ENCODE data around the gene RSPO3.
A peak's percentile ranks its signal among the peaks of the same experiment; 100 is the strongest.
"Not testable (repeated sequence)": the region's sequence is repeated elsewhere in the genome, so short reads cannot be mapped to it uniquely, and the experiment has no call there.

Gene RSPO3

DNA sequence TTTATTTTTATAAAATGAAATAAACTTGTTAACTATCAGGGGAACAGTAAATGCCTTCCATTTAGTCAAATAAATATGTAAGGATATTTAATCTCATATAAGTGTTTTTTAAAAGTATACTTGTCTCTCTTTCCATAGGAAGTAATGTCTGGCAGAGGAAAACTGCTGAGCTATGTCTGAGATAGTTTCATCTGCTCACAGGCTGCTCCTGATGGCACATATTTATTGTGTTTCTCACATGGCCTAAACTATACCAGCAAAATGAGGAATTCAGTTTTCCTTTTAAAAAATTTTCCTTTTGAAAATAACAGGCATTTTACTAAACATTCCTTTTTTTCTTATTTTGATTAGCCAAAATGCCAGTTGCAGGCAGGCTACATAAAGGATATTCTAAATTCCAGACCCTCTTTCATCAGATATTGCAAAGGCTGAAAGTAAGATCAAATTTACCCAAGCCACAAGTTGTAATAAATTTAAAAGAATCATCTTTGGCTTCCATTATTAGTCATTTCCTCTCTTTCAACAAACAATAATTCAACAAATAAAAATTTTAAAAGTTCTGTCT lies 88.1 kb downstream of the RSPO3 start:
- H3K27ac ChIP-seq, result peak overlapping the region; percentile 29
- H3K4me3 ChIP-seq (ENCODE audit: low read depth, low read length), result no peak overlapping the region
- in situ Hi-C loops (cut with HindIII; ENCODE audit: low pct_ligation_motif_present, low sequenced_read_pairs), result no loop called here
- H3K27me3 ChIP-seq (replicated peaks), result no peaks in the 10 kb centered on the region
- DNase-seq, result no peak
- no peak for TF ChIP-seq CTCF (IDR thresholded peaks at IDR 0.05; ENCODE audit: low read depth, low read length, missing control alignments)
- no peaks in the 10 kb centered on the region for H3K36me3 ChIP-seq (replicated peaks)

GRCh38 chr6:127207591-127208120 lies 89.2 kb downstream of the RSPO3 start:
- H3K4me3 ChIP-seq (ENCODE audit: low read depth, low read length), result no peak overlapping the region
- H3K27ac ChIP-seq, result no peak overlapping the region
- H3K36me3 ChIP-seq (replicated peaks), result no peaks in the 10 kb centered on the region
- DNase-seq, result peak; percentile 39
- H3K27me3 ChIP-seq (replicated peaks), result no peaks in the 10 kb centered on the region
- TF ChIP-seq CTCF (IDR thresholded peaks at IDR 0.05; ENCODE audit: low read depth, low read length, missing control alignments), result no peak
- in situ Hi-C loops (cut with HindIII; ENCODE audit: low pct_ligation_motif_present, low sequenced_read_pairs), result no loop called here

GRCh38 chr6:127210725-127211124 lies 92.3 kb downstream of the RSPO3 start:
- TF ChIP-seq CTCF (IDR thresholded peaks at IDR 0.05; ENCODE audit: low read depth, low read length, missing control alignments), result no peak
- in situ Hi-C loops (cut with HindIII; ENCODE audit: low pct_ligation_motif_present, low sequenced_read_pairs), result no loop called here
- Histone ChIP-seq H3K27ac (no peak overlapping the region), H3K27me3 (replicated peaks) (no peaks in the 10 kb centered on the region), H3K4me3 (ENCODE audit: low read depth, low read length) (no peak overlapping the region), H3K36me3 (replicated peaks) (no peaks in the 10 kb centered on the region)
- DNase-seq, result no peak

GRCh38 chr6:127212376-127212775 lies 93.9 kb downstream of the RSPO3 start:
- H3K27ac ChIP-seq, result no peak overlapping the region
- no peak overlapping the region for H3K4me3 ChIP-seq (ENCODE audit: low read depth, low read length)
- no peak for DNase-seq
- no peaks in the 10 kb centered on the region for H3K27me3 ChIP-seq (replicated peaks)
- TF ChIP-seq CTCF (IDR thresholded peaks at IDR 0.05; ENCODE audit: low read depth, low read length, missing control alignments), result no peak
- no peaks in the 10 kb centered on the region for H3K36me3 ChIP-seq (replicated peaks)
- in situ Hi-C loops (cut with HindIII; ENCODE audit: low pct_ligation_motif_present, low sequenced_read_pairs), result no loop called here

GRCh38 chr6:127214032-127214431 lies 95.6 kb downstream of the RSPO3 start:
- H3K27me3 ChIP-seq (replicated peaks); H3K4me3 ChIP-seq (ENCODE audit: low read depth, low read length); DNase-seq; H3K36me3 ChIP-seq (replicated peaks); in situ Hi-C loops (cut with HindIII; ENCODE audit: low pct_ligation_motif_present, low sequenced_read_pairs); H3K27ac ChIP-seq: not testable (repeated sequence)

DNA sequence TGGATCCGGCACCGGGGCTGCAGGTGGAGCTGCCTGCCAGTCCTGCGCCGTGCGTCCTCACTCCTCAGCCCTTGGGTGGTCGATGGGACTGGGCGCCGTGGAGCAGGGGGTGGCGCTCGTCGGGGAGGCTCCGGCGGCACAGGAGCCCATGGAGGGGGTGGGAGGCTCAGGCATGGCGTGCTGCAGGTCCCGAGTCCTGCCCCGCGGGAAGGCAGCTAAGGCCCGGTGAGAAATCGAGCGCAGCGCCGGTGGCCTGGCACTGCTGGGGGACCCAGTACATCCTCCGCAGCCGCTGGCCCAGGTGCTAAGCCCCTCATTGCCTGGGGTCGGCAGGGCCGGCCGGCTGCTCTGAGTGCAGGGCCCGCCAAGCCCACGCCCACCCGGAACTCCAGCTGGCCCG lies 96.1 kb downstream of the RSPO3 start:
- H3K36me3 ChIP-seq (replicated peaks); DNase-seq; H3K27me3 ChIP-seq (replicated peaks); H3K27ac ChIP-seq; H3K4me3 ChIP-seq (ENCODE audit: low read depth, low read length); in situ Hi-C loops (cut with HindIII; ENCODE audit: low pct_ligation_motif_present, low sequenced_read_pairs): not testable (repeated sequence)

- in situ Hi-C loops (cut with HindIII; ENCODE audit: low pct_ligation_motif_present, low sequenced_read_pairs), result no loop called here
- TF ChIP-seq CTCF (IDR thresholded peaks at IDR 0.05; ENCODE audit: low read depth, low read length, missing control alignments), result no peak
- no peak for DNase-seq
- no peaks in the 10 kb centered on the region for H3K36me3 ChIP-seq (replicated peaks)
- H3K27ac ChIP-seq, result no peak overlapping the region
- no peak overlapping the region for H3K4me3 ChIP-seq (ENCODE audit: low read depth, low read length)
- H3K27me3 ChIP-seq (replicated peaks), result no peaks in the 10 kb centered on the region
Observed at GRCh38 chr6:127215931-127216330, 97.5 kb downstream of the RSPO3 start.
